GM04504 (cell line): ENCODE measurements around the gene FGF16.
"Not testable (repeated sequence)": the region's sequence is repeated elsewhere in the genome, so short reads cannot be mapped to it uniquely, and the experiment has no call there.

Experiments
- DNase-seq: peaks from one replicate; pipeline ENCODE4 v3.0.0-alpha.2; 2012; ENCODE audit warnings: low read depth

Gene FGF16

GRCh38 chrX:77446908-77447652, at the start of gene FGF16:
Gene FGF16, plus strand, starts transcription at chrX:77447389. Its CDS starts 286 bp downstream, at chrX:77447675.
- DNase-seq, result no peak

GRCh38 chrX:77398330-77398954, 48.7 kb upstream of the FGF16 start:
- no peak for DNase-seq

- DNase-seq, result no peak
These were observed 42.8 kb upstream of the FGF16 start for GRCh38 chrX:77404419-77404818.

GRCh38 chrX:77407821-77408220, 39.4 kb upstream of the FGF16 start:
- not testable (repeated sequence) for DNase-seq

- DNase-seq, result no peak
These were observed 34.6 kb upstream of the FGF16 start for GRCh38 chrX:77412631-77413030.

- DNase-seq, result no peak
These were observed 32.0 kb upstream of the FGF16 start for GRCh38 chrX:77415161-77415560.

- no peak for DNase-seq
These were observed 31.3 kb upstream of the FGF16 start for GRCh38 chrX:77415882-77416281.

- no peak for DNase-seq
These were observed 24.1 kb upstream of the FGF16 start for GRCh38 chrX:77422891-77423648.

GRCh38 chrX:77426811-77427210, 20.4 kb upstream of the FGF16 start:
- DNase-seq, result no peak

- DNase-seq, result no peak
These were observed 19.6 kb upstream of the FGF16 start for GRCh38 chrX:77427611-77428010.

- DNase-seq, result no peak
These were observed 18.6 kb upstream of the FGF16 start for GRCh38 chrX:77428551-77428950.

GRCh38 chrX:77431227-77431626, 16.0 kb upstream of the FGF16 start:
- DNase-seq, result peak; percentile 69

- no peak for DNase-seq
These were observed 14.2 kb upstream of the FGF16 start for GRCh38 chrX:77433001-77433400.

GRCh38 chrX:77434962-77435361, 12.2 kb upstream of the FGF16 start:
- no peak for DNase-seq

- no peak for DNase-seq
These were observed 10.9 kb upstream of the FGF16 start for GRCh38 chrX:77436271-77436670.

GRCh38 chrX:77436682-77437081, 10.5 kb upstream of the FGF16 start:
- DNase-seq, result no peak

- no peak for DNase-seq
These were observed 6.9 kb upstream of the FGF16 start for GRCh38 chrX:77440330-77440729.

GRCh38 chrX:77441033-77441432, 6.2 kb upstream of the FGF16 start:
- DNase-seq, result no peak

GRCh38 chrX:77441479-77441878, 5.7 kb upstream of the FGF16 start:
- no peak for DNase-seq

GRCh38 chrX:77442728-77443127, 4.5 kb upstream of the FGF16 start:
- peak; percentile 44 for DNase-seq

- no peak for DNase-seq
These were observed 3.1 kb upstream of the FGF16 start for GRCh38 chrX:77444075-77444474.

- DNase-seq, result no peak
These were observed 2.6 kb upstream of the FGF16 start for GRCh38 chrX:77444545-77444944.

- DNase-seq, result no peak
These were observed 1.1 kb upstream of the FGF16 start for GRCh38 chrX:77446029-77446585.
